Stimulated activated CD8-positive, alpha-beta memory T cell treated with anti-CD3 and anti-CD28 coated beads, Interleukin-12 subunit alpha, Interleukin-12 subunit beta, amount 100 ng/mL, for 4 hours (primary cell): ENCODE data around the gene PARD3B.

Experiments used
- DNase-seq: peaks from one replicate; pipeline ENCODE4 v3.0.0-alpha.2; 2020; ENCODE audit warnings: low read depth

PARD3B gene

GRCh38 chr2:205405194-205405593 lies 859.9 kb downstream of the PARD3B start:
- no peak for DNase-seq

- no peak for DNase-seq
These were observed 860.5 kb downstream of the PARD3B start for GRCh38 chr2:205405752-205406151.

GRCh38 chr2:205407984-205408383 lies 862.7 kb downstream of the PARD3B start:
- DNase-seq, result no peak

GRCh38 chr2:205408696-205409095 lies 863.4 kb downstream of the PARD3B start:
- no peak for DNase-seq

GRCh38 chr2:205409411-205409810 lies 864.1 kb downstream of the PARD3B start:
- no peak for DNase-seq

- no peak for DNase-seq
These were observed 866.3 kb downstream of the PARD3B start for GRCh38 chr2:205411558-205411957.

- DNase-seq, result no peak
These were observed 879.1 kb downstream of the PARD3B start for GRCh38 chr2:205424326-205424725.

- no peak for DNase-seq
These were observed 879.8 kb downstream of the PARD3B start for GRCh38 chr2:205425102-205425501.

GRCh38 chr2:205427112-205427511 lies 881.8 kb downstream of the PARD3B start:
- no peak for DNase-seq

- DNase-seq, result no peak
These were observed 883.5 kb downstream of the PARD3B start for GRCh38 chr2:205428811-205429210.

GRCh38 chr2:205435970-205436369 lies 890.7 kb downstream of the PARD3B start:
- DNase-seq, result no peak

- no peak for DNase-seq
These were observed 893.0 kb downstream of the PARD3B start for GRCh38 chr2:205438241-205438640.

- no peak for DNase-seq
These were observed 894.3 kb downstream of the PARD3B start for GRCh38 chr2:205439621-205440020.

- DNase-seq, result no peak
These were observed 896.2 kb downstream of the PARD3B start for GRCh38 chr2:205441524-205441923.

GRCh38 chr2:205448189-205448588 lies 902.9 kb downstream of the PARD3B start:
- no peak for DNase-seq

GRCh38 chr2:205451901-205452512 lies 906.7 kb downstream of the PARD3B start:
- DNase-seq, result no peak

GRCh38 chr2:205453202-205453601 lies 907.9 kb downstream of the PARD3B start:
- DNase-seq, result no peak

GRCh38 chr2:205456682-205457081 lies 911.4 kb downstream of the PARD3B start:
- DNase-seq, result no peak

- no peak for DNase-seq
These were observed 914.9 kb downstream of the PARD3B start for GRCh38 chr2:205460217-205460616.

GRCh38 chr2:205461169-205461568 lies 915.9 kb downstream of the PARD3B start:
- DNase-seq, result no peak

- DNase-seq, result no peak
These were observed 916.7 kb downstream of the PARD3B start for GRCh38 chr2:205461678-205462665.

GRCh38 chr2:205462681-205463345 lies 917.5 kb downstream of the PARD3B start:
- DNase-seq, result no peak
